HepG2 (cell line): ENCODE data around the gene KATNB1. TPM values are rescaled to one million over a fixed set of nuclear protein-coding genes. Genes with fewer than 3 reads are reported as not detected.

Experiments used
- ATAC-seq: fragments of 200-7000 bp; cut with Tn5 transposase; 3 replicates; pipeline ENCODE4 v1.9.1; 2020; ENCODE audit warnings: mild to moderate bottlenecking, moderate library complexity
- BruUV-seq: library from RNA; stranded (reverse); fragments of 400-500 nt; replicated peaks from 2 replicates; lab custom pipeline; 2021; lab: Mats Ljungman, UMichigan
- CTCF ChIA-PET: fragments of 300-600 bp; formaldehyde crosslinking; extraction: SDS; loops from one replicate; lab custom pipeline; 2021; ENCODE audit warnings: low total read pairs, inconsistent platforms, low intra/inter-chr PET ratio; lab: Yijun Ruan, JAX
- POLR2A ChIA-PET: fragments of 350-600 bp; sonication (Branson Sonifier 250); formaldehyde crosslinking; loops from one replicate; lab custom pipeline; 2020; ENCODE audit warnings: antibody characterized with exemption, inconsistent platforms; lab: Yijun Ruan, JAX
- DNase-seq: peaks from one replicate; pipeline ENCODE4 v3.0.0-alpha.2; 2015; ENCODE audit warnings: low spot score
- FAIRE-seq: peaks from 3 replicates; lab custom pipeline; 2011; peaks lifted over from hg19 to GRCh38; lab: Jason Lieb, UNC
- H2AFZ ChIP-seq: one replicate; pipeline ENCODE4 v1.6.1; 2011; ENCODE audit warnings: low read length, inconsistent platforms
- H3K27ac ChIP-seq: fragments of 300-600 bp; 3 replicates; pipeline ENCODE4 v1.8.0; 2011; ENCODE audit warnings: mixed run types, mild to moderate bottlenecking, mixed read lengths, low read length, inconsistent platforms; ENCODE audit not compliant: insufficient read depth; ENCODE audit errors: extremely low read length
- H3K27me3 ChIP-seq, 2 experiments: fragments of 200-600 bp in 1 of 2; 2 replicates in 1 of 2; 3 replicates in 1 of 2; pipeline versions ENCODE4 v1.6.0 to v1.8.0; 2011; ENCODE audit warnings: low read length in 2 of 2, mild to moderate bottlenecking in 2 of 2, moderate library complexity in 2 of 2, inconsistent platforms in 1 of 2; ENCODE audit not compliant: insufficient read depth in 2 of 2, control insufficient read depth in 1 of 2
- H3K36me3 ChIP-seq, 2 experiments: fragments of 200-600 bp in 1 of 2; replicated peaks in 1 of 2; 2 replicates in 1 of 2; 3 replicates in 1 of 2; pipeline versions ENCODE4 v1.5.1 to v1.8.0; 2011; ENCODE audit warnings: low read length in 2 of 2, inconsistent platforms in 1 of 2; ENCODE audit not compliant: insufficient read depth in 2 of 2, control insufficient read depth in 1 of 2
- H3K4me1 ChIP-seq: 2 replicates; pipeline ENCODE4 v1.5.1; 2012; ENCODE audit warnings: low read length, inconsistent platforms; ENCODE audit not compliant: insufficient read depth
- H3K4me2 ChIP-seq: 2 replicates; pipeline ENCODE4 v1.6.0; 2011; ENCODE audit warnings: low read depth, low read length, inconsistent platforms
- H3K4me3 ChIP-seq, 3 experiments: fragments of 200-600 bp in 1 of 3; sonication (generic), shearing (Covaris generic) in 1 of 3; replicated peaks in 1 of 3; 2 replicates each; pipeline ENCODE4 v1.5.1; 2011 to 2016; ENCODE audit warnings: low read length in 3 of 3, inconsistent platforms in 2 of 3, low read depth in 2 of 3, mild to moderate bottlenecking in 2 of 3, control low read depth in 1 of 3, mixed read lengths in 1 of 3; ENCODE audit not compliant: insufficient read depth in 1 of 3
- H3K79me2 ChIP-seq: one replicate; pipeline ENCODE4 v1.6.1; 2011; ENCODE audit warnings: low read length, inconsistent platforms; ENCODE audit not compliant: insufficient read depth
- H3K9ac ChIP-seq: 2 replicates; pipeline ENCODE4 v1.6.0; 2011; ENCODE audit warnings: mild to moderate bottlenecking, low read depth, low read length, inconsistent platforms; ENCODE audit not compliant: insufficient read depth
- H3K9me3 ChIP-seq: 2 replicates; pipeline ENCODE4 v1.5.1; 2012; ENCODE audit warnings: mild to moderate bottlenecking, low read length
- H4K20me1 ChIP-seq: 2 replicates; pipeline ENCODE4 v1.6.0; 2011; ENCODE audit warnings: inconsistent platforms, mild to moderate bottlenecking, low read length, moderate library complexity; ENCODE audit not compliant: insufficient read depth
- PAX8 ChIP-seq: sonication (generic); formaldehyde crosslinking; IDR thresholded peaks from 2 replicates; pipeline ENCODE4 v1.8.0; 2022; ENCODE audit warnings: mild to moderate bottlenecking, missing genetic modification reagents, borderline replicate concordance
- RBFOX2 ChIP-seq: fragments of 200-400 bp; formaldehyde crosslinking; IDR thresholded peaks from 2 replicates; pipeline ENCODE4 v1.6.1; 2017; ENCODE audit warnings: low read depth, mild to moderate bottlenecking, low read length
- TOE1 ChIP-seq: sonication (generic); formaldehyde crosslinking; IDR thresholded peaks from 2 replicates; pipeline ENCODE4 v1.4.0; 2020; ENCODE audit warnings: mild to moderate bottlenecking, missing genetic modification reagents
- ZNF251 ChIP-seq: sonication (generic); formaldehyde crosslinking; IDR thresholded peaks from 2 replicates; pipeline ENCODE4 v1.9.0; 2021; ENCODE audit warnings: mild to moderate bottlenecking, missing genetic modification reagents
- ZNF33A ChIP-seq: sonication (generic); formaldehyde crosslinking; IDR thresholded peaks from 2 replicates; pipeline ENCODE4 v1.5.1; 2020; ENCODE audit warnings: missing genetic modification reagents, mild to moderate bottlenecking, moderate library complexity, borderline replicate concordance
- ZNF589 ChIP-seq: sonication (generic); formaldehyde crosslinking; conservative IDR thresholded peaks from 2 replicates; pipeline ENCODE4 v1.8.0; 2022; ENCODE audit warnings: mild to moderate bottlenecking, moderate library complexity, missing genetic modification reagents
- ZNF773 ChIP-seq: sonication (generic); formaldehyde crosslinking; IDR thresholded peaks from 2 replicates; pipeline ENCODE4 v1.4.0; 2020; ENCODE audit warnings: missing genetic modification reagents, borderline replicate concordance
- WGBS: methylation state at CpG from one replicate; pipeline ENCODE4 v1.1.6; 2017; ENCODE audit warnings: low lambda C conversion rate; 5-methylcytosine and 5-hydroxymethylcytosine counted together
- in situ Hi-C: cut with HindIII; loops from 2 replicates; pipeline ENCODE4 v1.10.0; 2017; ENCODE audit warnings: low pct_unique_long_range_greater_than_20kb; ENCODE audit not compliant: extremely low pct_ligation_motif_present
- intact Hi-C: fragments of 100-400 bp; cut with micrococcal nuclease; formaldehyde crosslinking; loops from one replicate; pipeline ENCODE4 v1.10.0; 2022; ENCODE audit not compliant: unreplicated experiment
- polyA plus RNA-seq, 8 experiments: library from polyadenylated mRNA; depleted of rRNA in 3 of 8; stranded (reverse) in 7 of 8; unstranded in 1 of 8; fragments of >200 nt; fragmentation: Illumina TruSeq in 4 of 8; extraction: Trizol in 4 of 8; gene quantifications; 2 replicates each; pipeline versions ENCODE4 v1.2.1 to v1.2.3, GENCODE V29; 2011 to 2016; ENCODE audit warnings: low read depth in 4 of 8, missing spikeins in 1 of 8, mixed read lengths in 1 of 8; ENCODE audit not compliant: insufficient read depth in 1 of 8
- total RNA-seq, 5 experiments: library from RNA; depleted of rRNA; stranded (reverse); fragments of >200 nt; fragmentation: Illumina TruSeq; extraction: Trizol; gene quantifications; 2 replicates each; pipeline ENCODE4 v1.2.3, GENCODE V29; 2016; ENCODE audit warnings: low read depth in 1 of 5
- TF ChIP-seq, protein P1 (sequence below): sonication (generic); formaldehyde crosslinking; IDR thresholded peaks from 2 replicates; pipeline ENCODE4 v1.4.0; 2020; ENCODE audit warnings: mild to moderate bottlenecking, missing genetic modification reagents, borderline replicate concordance

The KATNB1 gene
- total and polyA plus RNA-seq, 2 of the 13 experiments (the other 11 are each of a cell fraction or from before 2014, with no cell fraction given), result 31.5 to 43.5 TPM

- TF ChIP-seq, protein P1, sequence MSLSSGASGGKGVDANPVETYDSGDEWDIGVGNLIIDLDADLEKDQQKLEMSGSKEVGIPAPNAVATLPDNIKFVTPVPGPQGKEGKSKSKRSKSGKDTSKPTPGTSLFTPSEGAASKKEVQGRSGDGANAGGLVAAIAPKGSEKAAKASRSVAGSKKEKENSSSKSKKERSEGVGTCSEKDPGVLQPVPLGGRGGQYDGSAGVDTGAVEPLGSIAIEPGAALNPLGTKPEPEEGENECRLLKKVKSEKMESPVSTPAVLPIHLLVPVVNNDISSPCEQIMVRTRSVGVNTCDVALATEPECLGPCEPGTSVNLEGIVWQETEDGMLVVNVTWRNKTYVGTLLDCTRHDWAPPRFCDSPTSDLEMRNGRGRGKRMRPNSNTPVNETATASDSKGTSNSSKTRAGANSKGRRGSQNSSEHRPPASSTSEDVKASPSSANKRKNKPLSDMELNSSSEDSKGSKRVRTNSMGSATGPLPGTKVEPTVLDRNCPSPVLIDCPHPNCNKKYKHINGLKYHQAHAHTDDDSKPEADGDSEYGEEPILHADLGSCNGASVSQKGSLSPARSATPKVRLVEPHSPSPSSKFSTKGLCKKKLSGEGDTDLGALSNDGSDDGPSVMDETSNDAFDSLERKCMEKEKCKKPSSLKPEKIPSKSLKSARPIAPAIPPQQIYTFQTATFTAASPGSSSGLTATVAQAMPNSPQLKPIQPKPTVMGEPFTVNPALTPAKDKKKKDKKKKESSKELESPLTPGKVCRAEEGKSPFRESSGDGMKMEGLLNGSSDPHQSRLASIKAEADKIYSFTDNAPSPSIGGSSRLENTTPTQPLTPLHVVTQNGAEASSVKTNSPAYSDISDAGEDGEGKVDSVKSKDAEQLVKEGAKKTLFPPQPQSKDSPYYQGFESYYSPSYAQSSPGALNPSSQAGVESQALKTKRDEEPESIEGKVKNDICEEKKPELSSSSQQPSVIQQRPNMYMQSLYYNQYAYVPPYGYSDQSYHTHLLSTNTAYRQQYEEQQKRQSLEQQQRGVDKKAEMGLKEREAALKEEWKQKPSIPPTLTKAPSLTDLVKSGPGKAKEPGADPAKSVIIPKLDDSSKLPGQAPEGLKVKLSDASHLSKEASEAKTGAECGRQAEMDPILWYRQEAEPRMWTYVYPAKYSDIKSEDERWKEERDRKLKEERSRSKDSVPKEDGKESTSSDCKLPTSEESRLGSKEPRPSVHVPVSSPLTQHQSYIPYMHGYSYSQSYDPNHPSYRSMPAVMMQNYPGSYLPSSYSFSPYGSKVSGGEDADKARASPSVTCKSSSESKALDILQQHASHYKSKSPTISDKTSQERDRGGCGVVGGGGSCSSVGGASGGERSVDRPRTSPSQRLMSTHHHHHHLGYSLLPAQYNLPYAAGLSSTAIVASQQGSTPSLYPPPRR (CRISPR knock-in tag), result no peak
- TF ChIP-seq ZNF773 (CRISPR knock-in tag) (no peak), ZNF33A (no peak), TOE1 (CRISPR knock-in tag) (no peak), PAX8 (no peak)
- TF ChIP-seq, all 625 proteins: peak for 0
Observed at GRCh38 chr16:57740423-57741071, 5.0 kb downstream of the KATNB1 start (continued).

DNA sequence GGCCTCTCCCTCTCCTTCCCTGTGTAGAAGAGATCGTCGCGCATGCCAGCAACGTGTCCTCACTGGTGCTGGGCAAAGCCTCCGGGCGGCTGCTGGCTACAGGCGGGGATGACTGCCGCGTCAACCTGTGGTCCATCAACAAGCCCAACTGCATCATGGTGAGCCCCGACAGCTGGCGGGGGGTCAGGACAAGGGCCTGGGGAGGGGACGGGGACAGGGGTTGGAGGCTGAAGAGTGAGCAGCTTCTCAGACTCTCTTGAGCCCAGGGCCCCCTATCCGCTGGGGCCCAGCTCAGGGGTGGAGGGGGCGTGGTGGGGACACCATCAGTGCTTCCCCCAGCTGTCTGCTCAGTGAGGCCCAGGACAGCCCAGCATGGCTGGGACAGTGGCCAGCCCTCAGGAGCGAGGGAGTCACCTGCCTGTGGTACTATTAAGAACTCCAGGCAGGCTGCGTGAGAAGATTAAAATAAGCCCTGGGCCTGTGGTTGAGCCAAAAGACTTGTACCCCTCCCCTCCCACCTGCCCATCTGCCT is 6.2 kb downstream of the KATNB1 start:
- TF ChIP-seq ZNF251 (CRISPR knock-in tag), result no peak
- TF ChIP-seq RBFOX2, result 0 out of 2 replicates have a peak, but pooled peaks have one; percentile 27
- no peak for TF ChIP-seq ZNF589 (CRISPR knock-in tag)
- Histone ChIP-seq H2AFZ (no peak overlapping the region), H3K27me3 (no peaks in the 10 kb centered on the region), H3K4me2 (no peak overlapping the region), H3K9me3 (no peaks in the 10 kb centered on the region), H3K9ac (no peak overlapping the region), H3K79me2 (no peaks in the 10 kb centered on the region), H4K20me1 (no peaks in the 10 kb centered on the region), H3K4me3 (no peak overlapping the region), H3K27ac (no peak overlapping the region), H3K36me3 (peaks cover 10 to 26% of the 10 kb centered on the region in 2 experiments; a peak in 4 of 5 replicates), H3K4me1 (peaks cover 8% of the 10 kb centered on the region)
- intact Hi-C loops (no loop called here), in situ Hi-C loops (no loop called here)
- DNase-seq (no peak), ATAC-seq (no peak), FAIRE-seq (no peak)
- no TSS peak for BruUV-seq
- CTCF ChIA-PET, result no interaction called here
- POLR2A ChIA-PET, result no interaction called here
- WGBS, result 97% methylated on average over 16 of the region's 16 CpGs
